Astrocyte of the cerebellum (primary cell): ENCODE results near the gene THSD4.
A peak's percentile ranks its signal among the peaks of the same experiment; 100 is the strongest.
"Not testable (repeated sequence)": the region's sequence is repeated elsewhere in the genome, so short reads cannot be mapped to it uniquely, and the experiment has no call there.

Experiments
- DNase-seq: peaks from one replicate; pipeline ENCODE4 v3.0.0-alpha.2; 2011; ENCODE audit warnings: low read depth
- H3K4me3 ChIP-seq: 2 replicates; pipeline ENCODE4 v1.5.1; 2011; ENCODE audit warnings: mild to moderate bottlenecking, low read depth, low read length, moderate library complexity
- in situ Hi-C: cut with HindIII; loops from 2 replicates; pipeline ENCODE4 v1.10.0; 2017; ENCODE audit warnings: low sequenced_read_pairs
- TF ChIP-seq, protein P1 (sequence below): IDR thresholded peaks from 2 replicates; pipeline ENCODE4 v1.5.1; 2012; ENCODE audit warnings: low read length, low read depth, moderate library complexity, mild to moderate bottlenecking; ENCODE audit errors: missing control alignments

Gene THSD4

DNA sequence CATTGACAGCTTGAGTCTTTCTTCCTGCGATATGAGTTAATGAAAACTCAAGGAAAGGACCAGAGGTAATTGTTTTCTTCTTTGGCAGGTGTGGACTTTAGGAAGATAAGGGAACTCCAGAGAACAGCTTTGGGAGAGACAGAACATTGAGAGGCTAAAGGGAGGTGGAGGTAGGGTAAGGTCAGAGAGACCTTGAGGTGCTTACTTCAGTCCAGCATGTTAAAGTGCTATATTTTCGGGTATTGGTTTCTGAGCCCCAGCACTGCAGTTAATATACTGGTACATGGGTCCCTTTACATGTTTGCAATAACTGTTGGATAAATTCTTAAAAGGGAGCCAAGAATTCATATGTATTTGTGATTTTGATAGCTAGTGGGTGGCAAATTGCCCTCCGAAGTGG lies 322.1 kb downstream of the THSD4 start:
- TF ChIP-seq, protein P1, sequence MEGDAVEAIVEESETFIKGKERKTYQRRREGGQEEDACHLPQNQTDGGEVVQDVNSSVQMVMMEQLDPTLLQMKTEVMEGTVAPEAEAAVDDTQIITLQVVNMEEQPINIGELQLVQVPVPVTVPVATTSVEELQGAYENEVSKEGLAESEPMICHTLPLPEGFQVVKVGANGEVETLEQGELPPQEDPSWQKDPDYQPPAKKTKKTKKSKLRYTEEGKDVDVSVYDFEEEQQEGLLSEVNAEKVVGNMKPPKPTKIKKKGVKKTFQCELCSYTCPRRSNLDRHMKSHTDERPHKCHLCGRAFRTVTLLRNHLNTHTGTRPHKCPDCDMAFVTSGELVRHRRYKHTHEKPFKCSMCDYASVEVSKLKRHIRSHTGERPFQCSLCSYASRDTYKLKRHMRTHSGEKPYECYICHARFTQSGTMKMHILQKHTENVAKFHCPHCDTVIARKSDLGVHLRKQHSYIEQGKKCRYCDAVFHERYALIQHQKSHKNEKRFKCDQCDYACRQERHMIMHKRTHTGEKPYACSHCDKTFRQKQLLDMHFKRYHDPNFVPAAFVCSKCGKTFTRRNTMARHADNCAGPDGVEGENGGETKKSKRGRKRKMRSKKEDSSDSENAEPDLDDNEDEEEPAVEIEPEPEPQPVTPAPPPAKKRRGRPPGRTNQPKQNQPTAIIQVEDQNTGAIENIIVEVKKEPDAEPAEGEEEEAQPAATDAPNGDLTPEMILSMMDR, result no peak
- DNase-seq, result no peak
- in situ Hi-C loops, result loop anchor here (25.0 kb wide), 1 partner anchor 325 kb away; the partner anchor contains the start of gene THSD4

DNA sequence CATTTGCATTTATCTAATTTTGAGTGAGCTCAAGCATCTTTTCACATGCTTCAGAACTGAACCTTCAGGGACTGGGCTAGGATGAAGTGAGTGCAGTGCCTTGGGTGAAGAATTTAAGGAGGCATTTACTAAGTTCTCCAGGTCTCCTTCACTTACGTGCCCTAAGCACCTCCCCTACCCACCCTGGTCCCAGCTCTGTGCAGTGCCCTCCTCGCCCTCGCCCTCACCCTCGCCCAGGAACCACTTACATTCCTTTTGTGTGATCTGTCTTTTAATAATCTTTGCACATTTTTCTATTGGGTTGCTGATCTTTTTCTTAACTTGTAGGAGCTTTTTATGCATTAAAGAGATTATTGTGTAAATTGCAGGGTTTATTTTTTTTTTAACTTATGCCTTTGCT lies 322.6 kb downstream of the THSD4 start:
- H3K4me3 ChIP-seq, result no peak overlapping the region
- in situ Hi-C loops, result loop anchor here (25.0 kb wide), 1 partner anchor 326 kb away; the partner anchor contains the start of gene THSD4
- no peak for DNase-seq
- TF ChIP-seq, protein P1, result no peak

More for the DNA sequence above, 322.1 kb downstream of the THSD4 start:
- H3K4me3 ChIP-seq, result no peak overlapping the region

DNA sequence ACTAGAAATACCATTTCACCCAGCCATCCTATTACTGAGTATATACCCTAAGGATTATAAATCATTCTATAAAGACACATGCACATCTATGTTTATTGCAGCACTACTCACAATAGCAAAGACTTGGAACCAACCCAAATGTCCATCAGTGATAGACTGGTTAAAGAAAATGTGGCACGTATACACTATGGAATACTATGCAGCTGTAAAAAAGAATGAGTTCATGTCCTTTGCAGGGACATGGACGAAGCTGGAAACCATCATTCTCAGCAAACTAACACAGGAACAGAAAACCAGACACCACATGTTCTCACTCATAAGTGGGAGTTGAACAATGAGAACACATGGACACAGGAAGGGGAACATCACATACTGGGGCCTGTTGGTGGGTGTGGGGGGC lies 324.2 kb downstream of the THSD4 start:
- not testable (repeated sequence) for DNase-seq
- in situ Hi-C loops, result loop anchor here (25.0 kb wide), 1 partner anchor 327 kb away; the partner anchor contains the start of gene THSD4

DNA sequence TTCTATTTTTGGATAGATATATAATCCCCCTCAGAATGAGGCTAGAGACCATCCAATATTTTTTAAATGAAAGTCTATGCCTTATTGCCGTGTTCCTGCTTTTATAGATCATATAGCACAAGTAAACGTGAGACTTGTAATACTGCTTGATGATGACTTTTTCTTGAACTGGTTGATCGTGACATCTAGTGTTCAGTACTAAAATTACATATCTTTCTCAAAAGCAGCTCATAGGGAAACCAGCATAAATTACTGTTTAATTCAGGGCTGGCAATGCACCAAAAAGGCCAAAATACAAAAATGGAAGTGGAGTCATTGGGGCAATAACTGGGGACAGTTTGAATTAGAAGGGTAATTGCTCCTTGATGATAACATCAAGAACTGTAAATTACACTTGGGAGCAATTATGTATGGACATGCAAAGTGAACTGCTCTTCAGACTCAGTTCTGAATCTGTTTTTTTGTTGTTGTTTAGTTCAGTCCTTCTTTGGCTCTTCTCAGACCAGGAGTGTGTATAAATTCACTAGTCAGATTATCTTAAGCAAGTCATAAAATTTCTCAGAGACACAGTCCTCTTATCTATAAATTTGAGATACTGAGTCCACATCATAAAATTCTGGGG lies 325.3 kb downstream of the THSD4 start:
- peak; percentile 70 for DNase-seq
- in situ Hi-C loops, result loop anchor here (25.0 kb wide), 1 partner anchor 328 kb away; the partner anchor contains the start of gene THSD4
- TF ChIP-seq, protein P1, result peak; percentile 38
- no peak overlapping the region for H3K4me3 ChIP-seq

More for the DNA sequence above, 324.2 kb downstream of the THSD4 start:
- H3K4me3 ChIP-seq, result not testable (repeated sequence)

DNA sequence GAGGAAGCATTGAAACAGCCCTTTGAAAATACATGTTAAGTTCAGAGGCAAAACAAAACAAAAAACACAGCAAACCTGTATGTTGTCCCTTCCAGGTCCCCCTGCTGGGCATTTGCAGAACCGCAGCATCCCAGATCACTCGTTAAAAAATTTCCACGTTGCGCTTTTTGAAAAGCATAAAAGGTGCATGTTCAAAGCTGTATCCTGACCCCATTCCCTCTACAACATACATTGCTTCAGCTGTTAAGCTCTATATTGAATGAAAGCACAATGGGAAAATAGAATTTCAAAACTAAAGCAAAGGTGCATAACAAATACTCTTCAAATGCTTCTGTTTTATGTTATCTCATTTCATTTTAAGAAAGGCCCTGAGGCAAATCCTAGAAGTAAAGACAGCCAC lies 328.3 kb downstream of the THSD4 start:
- TF ChIP-seq, protein P1, result peak; percentile 88
- peak; percentile 20 for DNase-seq
- in situ Hi-C loops, result loop anchor here (25.0 kb wide), 1 partner anchor 331 kb away; the partner anchor contains the start of gene THSD4
- H3K4me3 ChIP-seq, result no peak overlapping the region

DNA sequence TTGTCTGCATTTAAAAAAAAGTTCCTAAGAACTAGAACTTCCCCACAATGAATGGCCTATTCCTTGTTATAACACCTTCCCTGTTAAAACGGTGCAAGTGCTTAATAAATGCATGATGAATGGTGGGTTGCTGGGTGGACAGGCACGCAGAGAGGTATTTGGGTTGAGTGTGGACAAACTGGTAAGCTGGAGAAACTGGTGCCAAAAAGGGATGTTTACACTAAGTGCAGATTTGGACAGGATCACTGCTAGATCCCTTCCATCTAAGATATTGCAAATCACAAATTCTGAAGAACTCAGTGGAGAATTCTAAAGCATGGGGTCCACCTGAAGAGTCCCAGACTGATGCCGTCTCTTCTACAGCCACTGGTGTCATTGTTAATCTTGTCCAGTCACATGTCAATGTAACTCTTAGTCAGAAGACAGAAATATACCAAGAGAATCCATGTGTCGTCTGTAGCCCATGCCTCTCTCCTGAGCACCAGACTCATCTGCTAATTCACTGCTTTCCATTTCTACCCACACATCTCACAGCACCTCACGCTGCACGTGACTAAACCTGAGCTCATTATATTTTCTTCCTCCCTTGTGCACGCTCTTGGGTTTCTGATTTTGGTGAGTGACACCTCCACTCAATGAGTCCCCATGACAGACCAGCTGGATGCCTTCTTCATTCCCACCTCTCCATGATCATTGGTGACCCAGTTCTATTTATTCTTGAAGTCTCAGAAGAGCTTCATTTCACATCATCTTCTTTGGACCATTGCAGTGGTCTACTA lies 328.9 kb downstream of the THSD4 start:
- no peak for DNase-seq
- in situ Hi-C loops, result loop anchor here (25.0 kb wide), 1 partner anchor 332 kb away; the partner anchor contains the start of gene THSD4

More for the DNA sequence above, 328.9 kb downstream of the THSD4 start:
- TF ChIP-seq, protein P1, result no peak
- no peak overlapping the region for H3K4me3 ChIP-seq
